GM18526 (cell line): Measurements from ENCODE around the gene SPTLC1.

Source experiments
- POLR2A ChIP-seq: IDR thresholded peaks from 3 replicates; pipeline ENCODE4 v1.6.1; 2011; ENCODE audit not compliant: insufficient read length; ENCODE audit errors: extremely low read depth

SPTLC1 gene

GRCh38 chr9:92097997-92098482 is 17.2 kb downstream of the SPTLC1 start:
- TF ChIP-seq POLR2A, result no peak

GRCh38 chr9:92095236-92095635 is 20.0 kb downstream of the SPTLC1 start:
- no peak for TF ChIP-seq POLR2A

DNA sequence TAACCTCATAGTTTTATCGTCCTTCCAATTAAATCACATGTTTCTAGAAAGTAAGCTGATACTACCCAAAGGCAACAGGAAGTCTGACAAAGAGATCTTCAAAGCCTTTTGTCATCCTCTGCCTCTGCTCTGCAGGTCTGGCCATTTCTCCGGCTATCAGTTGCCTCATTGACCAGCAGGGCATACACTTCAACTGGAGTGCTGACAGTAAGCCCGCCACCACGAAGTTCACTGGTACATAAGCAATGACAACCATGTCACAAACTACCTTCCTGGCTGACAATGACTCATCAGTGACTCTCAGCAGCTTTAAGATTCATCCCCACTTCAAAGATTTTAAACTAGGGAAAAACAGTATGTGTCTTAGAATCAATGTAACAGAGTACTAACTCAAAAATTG is 20.6 kb downstream of the SPTLC1 start:
- no peak for TF ChIP-seq POLR2A

DNA sequence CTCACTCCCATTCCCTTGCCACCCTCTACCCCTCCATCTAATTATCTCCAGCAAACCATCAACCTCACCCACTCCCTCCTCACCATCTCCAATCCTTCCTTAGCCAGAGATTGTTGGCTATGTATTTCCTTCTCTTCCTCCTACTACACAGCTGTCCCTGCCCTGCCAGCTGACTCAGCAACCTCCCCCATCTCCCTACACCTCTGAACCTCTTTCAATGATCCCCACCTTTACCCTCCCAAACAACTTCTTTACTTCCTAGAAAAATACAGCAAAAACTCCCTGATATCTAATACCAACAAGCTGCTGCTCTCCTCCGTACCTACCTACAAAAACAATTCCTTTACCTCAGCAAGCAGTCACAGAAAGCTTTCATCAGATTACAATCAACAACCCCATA is 37.3 kb downstream of the SPTLC1 start:
- no peak for TF ChIP-seq POLR2A

DNA sequence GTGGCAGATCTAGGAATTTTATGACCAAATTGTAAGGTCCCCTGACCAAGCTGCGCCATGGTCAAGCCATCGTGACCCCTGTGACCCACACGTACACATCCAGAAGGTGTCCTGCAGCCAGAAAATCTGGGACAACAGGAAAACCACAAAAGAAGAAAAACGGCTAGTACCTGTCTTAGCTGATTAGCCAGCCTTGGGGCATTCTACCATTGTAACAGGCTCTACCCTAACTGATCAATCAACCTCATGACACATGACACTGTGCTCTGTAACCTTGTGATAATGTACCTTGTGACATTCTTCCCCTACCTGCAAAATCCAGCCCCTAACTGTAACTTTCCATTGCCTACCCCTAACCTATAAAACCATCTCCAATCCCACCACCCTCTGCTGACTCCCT is 43.6 kb downstream of the SPTLC1 start:
- TF ChIP-seq POLR2A, result no peak

GRCh38 chr9:92066168-92066567 is 49.0 kb downstream of the SPTLC1 start:
- TF ChIP-seq POLR2A, result no peak

- no peak for TF ChIP-seq POLR2A
These were observed 50.5 kb downstream of the SPTLC1 start for GRCh38 chr9:92064711-92065110.

- no peak for TF ChIP-seq POLR2A
These were observed 54.0 kb downstream of the SPTLC1 start for GRCh38 chr9:92061184-92061583.

DNA sequence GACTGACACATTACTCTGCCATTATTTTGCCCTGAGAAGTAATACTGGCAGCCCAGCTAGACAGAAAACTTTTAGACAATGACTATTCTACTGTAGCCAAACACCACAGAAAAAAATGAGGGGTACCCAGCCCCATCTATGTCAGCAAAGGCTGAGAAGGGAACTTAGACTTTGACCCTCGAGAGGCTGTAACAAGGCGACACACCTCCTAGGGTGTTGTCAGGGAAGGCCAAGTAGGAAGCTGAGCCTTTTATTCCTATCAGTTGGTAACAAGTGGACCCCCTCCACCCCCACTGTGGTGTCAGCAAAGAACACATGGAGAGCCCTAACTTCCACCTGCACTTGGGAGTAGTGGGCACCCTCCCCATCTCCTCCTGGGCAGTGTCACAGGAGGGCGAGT is 55.6 kb downstream of the SPTLC1 start:
- TF ChIP-seq POLR2A, result no peak

GRCh38 chr9:92058723-92059444 is 56.3 kb downstream of the SPTLC1 start:
- TF ChIP-seq POLR2A, result no peak

DNA sequence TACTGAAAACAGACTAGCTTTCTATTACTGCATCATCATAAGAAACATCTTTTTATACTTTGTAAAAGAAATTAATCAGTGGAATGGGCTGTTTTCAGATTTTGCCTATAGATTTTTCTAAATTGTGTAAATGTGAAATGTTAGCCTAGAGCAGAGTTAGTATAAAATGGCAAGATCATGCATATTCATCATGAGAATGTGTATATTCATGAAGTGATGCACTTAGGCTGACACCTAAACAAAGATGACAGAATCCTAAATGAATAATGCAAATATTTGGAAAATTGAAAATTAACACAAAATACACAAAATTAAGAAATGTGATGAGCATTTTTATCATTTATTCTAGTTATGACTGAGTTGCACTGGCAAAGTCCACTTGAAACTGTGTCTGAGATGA is 57.2 kb downstream of the SPTLC1 start:
- no peak for TF ChIP-seq POLR2A

DNA sequence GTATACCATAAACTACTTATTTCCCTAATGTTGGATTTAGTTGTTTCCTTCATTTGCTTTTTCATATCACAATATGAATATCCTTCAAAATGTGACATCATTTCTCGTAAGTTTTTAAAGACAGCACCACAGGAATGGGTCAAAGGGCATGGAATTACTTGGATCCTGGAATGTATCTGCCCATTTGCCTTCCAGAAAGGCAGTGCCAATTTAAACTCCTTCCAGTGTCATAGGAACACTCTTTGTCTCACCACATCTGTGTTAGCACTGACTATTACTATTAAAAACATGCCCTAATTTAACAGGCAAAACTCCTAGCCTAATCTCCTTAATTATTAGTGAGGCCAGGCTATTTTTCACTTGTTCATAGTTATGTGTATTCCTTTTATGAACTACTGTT is 58.0 kb downstream of the SPTLC1 start:
- TF ChIP-seq POLR2A, result no peak

DNA sequence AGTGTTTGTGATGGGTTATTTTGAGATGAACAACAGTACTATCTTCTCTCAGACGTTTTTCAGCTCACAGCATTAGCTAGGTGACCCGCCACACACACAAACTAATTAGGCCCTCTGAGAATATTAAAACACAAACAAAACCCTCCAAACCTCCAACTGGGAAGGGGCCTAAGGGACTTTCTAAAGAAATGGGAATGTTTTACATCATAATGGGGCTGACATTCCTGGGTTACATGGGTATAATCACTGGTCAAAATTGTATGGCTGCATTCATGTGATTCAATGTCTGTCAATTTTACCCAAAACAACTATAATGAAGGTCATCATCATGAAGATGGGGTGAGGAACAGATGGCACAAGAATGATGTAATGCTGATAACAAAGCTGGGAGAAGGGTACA is 59.6 kb downstream of the SPTLC1 start:
- TF ChIP-seq POLR2A, result no peak

DNA sequence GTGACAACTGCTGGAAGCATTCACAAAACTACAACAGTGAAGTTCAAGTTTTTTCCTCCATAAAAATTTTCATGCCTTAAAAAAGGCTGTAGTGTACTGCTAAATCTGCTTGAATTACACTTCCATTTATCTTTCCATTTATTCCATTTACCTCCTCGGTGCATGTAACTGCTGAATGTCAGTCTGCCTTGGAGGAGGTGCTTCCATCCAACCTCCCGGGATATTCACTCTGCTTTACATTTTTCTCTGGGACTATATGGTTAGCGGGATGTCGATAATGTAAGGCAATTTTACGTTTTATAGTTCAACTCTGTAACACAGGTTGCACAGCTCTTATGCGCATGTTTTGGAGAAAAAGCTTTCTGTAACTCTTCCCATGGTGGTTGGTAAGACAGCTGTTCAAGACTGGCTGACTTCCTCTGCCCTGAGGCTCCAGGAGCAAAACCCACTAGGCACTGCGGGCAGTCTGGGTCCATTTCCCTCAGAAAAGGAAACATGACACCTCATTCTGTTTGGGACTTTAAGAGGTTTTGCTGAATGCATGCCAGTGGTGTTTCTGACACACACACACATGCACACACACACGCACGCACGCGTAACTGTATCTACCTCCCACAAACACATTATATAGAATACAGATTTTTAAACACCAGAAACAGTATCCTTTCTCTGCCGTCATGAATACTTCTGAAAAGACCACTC is 66.1 kb downstream of the SPTLC1 start:
- TF ChIP-seq POLR2A, result no peak

GRCh38 chr9:92047500-92047899 is 67.7 kb downstream of the SPTLC1 start:
- TF ChIP-seq POLR2A, result no peak

GRCh38 chr9:92046676-92047075 is 68.5 kb downstream of the SPTLC1 start:
- TF ChIP-seq POLR2A, result no peak

DNA sequence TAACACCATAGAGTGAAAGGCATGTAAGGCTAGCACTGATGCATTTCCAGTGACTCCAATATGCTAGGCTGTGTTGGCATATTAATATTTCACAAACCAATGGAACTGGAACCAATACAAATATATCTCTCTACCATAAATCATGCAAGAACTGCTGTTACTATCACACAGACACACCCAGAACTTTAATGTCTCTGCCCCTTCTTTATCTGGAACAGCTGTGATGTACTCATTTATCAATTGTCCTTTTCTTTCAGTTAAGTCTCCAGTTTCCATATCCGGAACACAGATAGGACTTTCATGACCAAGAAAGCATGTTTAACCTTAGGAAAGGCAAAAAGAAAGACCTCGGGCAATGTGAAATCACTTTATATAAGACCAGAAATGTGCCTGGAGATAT is 70.3 kb downstream of the SPTLC1 start:
- no peak for TF ChIP-seq POLR2A
